ENCODE results near the gene TAGLN2. TPM values are rescaled to one million over a fixed set of nuclear protein-coding genes. Genes with fewer than 3 reads are reported as not detected.

TAGLN2 gene
- total and polyA plus RNA-seq, 5 donors from 2014 or later, result 503 to 1,055 (median 860) TPM

DNA sequence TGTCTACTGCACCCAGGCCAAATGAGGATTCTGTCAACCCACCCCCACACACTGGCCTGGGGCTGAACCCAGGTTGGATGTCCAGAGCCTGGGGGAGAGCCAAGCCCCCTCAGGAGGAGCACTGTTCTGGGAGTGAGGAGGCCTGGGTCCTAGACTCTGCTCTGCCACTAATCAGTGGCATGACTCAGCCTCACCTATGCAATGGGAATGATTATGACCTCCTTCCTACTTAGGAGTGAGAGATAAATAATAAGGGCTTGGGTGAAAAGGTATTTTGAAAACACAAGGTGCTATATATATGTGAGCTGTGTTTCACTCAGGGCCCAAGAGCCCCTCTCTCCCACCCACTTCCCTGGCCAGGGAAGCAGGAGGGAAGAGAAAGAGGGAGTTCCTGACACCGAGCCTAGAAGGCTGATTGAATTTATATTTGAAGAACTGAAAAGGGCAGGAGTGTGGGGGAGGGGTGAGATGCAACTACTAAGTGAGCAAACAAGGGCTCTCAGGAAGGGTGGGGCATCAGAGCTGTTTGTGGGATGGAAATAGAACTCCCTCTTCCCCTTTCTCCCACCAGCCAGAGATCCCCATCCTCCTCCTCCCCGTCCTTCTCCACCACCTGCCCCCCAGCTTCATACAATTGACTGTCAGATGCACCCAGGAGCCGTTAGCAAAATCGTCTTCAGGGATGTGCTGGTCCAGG, 11.9 kb upstream of the TAGLN2 start:
- peaks cover 20% of the 10 kb centered on the region for H3K27me3 Mint-ChIP-seq
- H3K27ac Mint-ChIP-seq, result no peak overlapping the region
- peak overlapping the region in 1 of 4 donors; percentile 78 for H3K4me3 Mint-ChIP-seq
- DNase-seq (peak in 1 of 3 donors; percentile 40), ATAC-seq (ENCODE audit: low read depth in 2 of 2) (no peak)
- Histone ChIP-seq H3K4me1 (ENCODE audit: control insufficient read depth, insufficient read depth, low read length, poor library complexity, severe bottlenecking) (peaks cover 15% of the 10 kb centered on the region), H3K9me3 (ENCODE audit: control insufficient read depth in 2 of 2, low read length in 2 of 2) (no peaks in the 10 kb centered on the region), H3K4me3 (ENCODE audit: low read depth, low read length) (no peak overlapping the region), H3K36me3 (ENCODE audit: control insufficient read depth, insufficient read depth, low read length) (no peaks in the 10 kb centered on the region), H3K27me3 (ENCODE audit: control insufficient read depth, insufficient read depth, low read length) (no peaks in the 10 kb centered on the region), H3K27ac (ENCODE audit: insufficient read depth, low read length, poor library complexity, severe bottlenecking) (no peak overlapping the region)
- H3K9me3 Mint-ChIP-seq, result peaks cover 0 to 2% (median 0%) of the 10 kb centered on the region in 7 donors
- H3K36me3 Mint-ChIP-seq, result peaks cover 5% of the 10 kb centered on the region
- H3K4me1 Mint-ChIP-seq, result peaks cover 0 to 19% (median 7%) of the 10 kb centered on the region in 4 donors

GRCh38 chr1:159936273-159936904, 11.1 kb upstream of the TAGLN2 start:
- H3K27ac Mint-ChIP-seq, result no peak overlapping the region
- no peak overlapping the region for H3K4me3 ChIP-seq (ENCODE audit: low read depth, low read length)

DNA sequence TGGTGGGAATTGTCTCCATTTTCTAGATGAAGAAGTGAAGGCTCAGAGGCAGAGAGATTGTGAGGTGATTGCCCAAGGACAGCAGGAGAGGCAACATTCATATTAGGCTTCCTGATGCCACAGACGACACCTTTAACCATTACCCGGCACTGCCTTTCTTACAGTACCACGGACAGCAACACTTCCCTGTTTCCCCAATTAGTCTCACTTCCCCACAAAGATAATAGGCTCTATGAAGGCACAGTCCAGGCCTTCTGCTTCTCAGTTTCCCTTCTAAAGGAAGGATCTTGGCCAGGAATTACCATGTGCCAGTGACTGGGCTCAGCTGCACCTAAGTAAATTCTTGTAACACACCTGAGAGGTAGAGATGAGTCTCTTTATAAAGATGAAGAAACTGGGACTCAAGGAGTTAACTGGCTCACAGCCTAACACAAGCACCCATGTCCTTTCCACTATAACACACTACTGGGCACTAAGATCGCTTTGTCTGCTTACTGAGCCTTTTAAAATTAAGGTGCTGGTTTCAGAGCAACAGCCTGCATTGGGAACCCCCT, 10.5 kb upstream of the TAGLN2 start:
- Histone ChIP-seq H3K4me1 (ENCODE audit: control insufficient read depth, insufficient read depth, low read length, poor library complexity, severe bottlenecking) (peaks cover 15% of the 10 kb centered on the region), H3K27me3 (ENCODE audit: control insufficient read depth, insufficient read depth, low read length) (no peaks in the 10 kb centered on the region), H3K9me3 (ENCODE audit: control insufficient read depth in 2 of 2, low read length in 2 of 2) (no peaks in the 10 kb centered on the region), H3K36me3 (ENCODE audit: control insufficient read depth, insufficient read depth, low read length) (no peaks in the 10 kb centered on the region), H3K27ac (ENCODE audit: insufficient read depth, low read length, poor library complexity, severe bottlenecking) (no peak overlapping the region), H3K4me3 (ENCODE audit: low read depth, low read length) (no peak overlapping the region)
- H3K27ac Mint-ChIP-seq, result no peak overlapping the region
- ATAC-seq (ENCODE audit: low read depth in 2 of 2) (no peak), DNase-seq (no peak)
- H3K4me1 Mint-ChIP-seq, result peaks cover 0 to 19% (median 7%) of the 10 kb centered on the region in 4 donors
- peaks cover 5% of the 10 kb centered on the region for H3K36me3 Mint-ChIP-seq
- peaks cover 0 to 2% (median 0%) of the 10 kb centered on the region in 7 donors for H3K9me3 Mint-ChIP-seq
- H3K27me3 Mint-ChIP-seq, result peaks cover 19% of the 10 kb centered on the region
- no peak overlapping the region for H3K4me3 Mint-ChIP-seq

More at GRCh38 chr1:159936273-159936904, 11.1 kb upstream of the TAGLN2 start:
- ATAC-seq (ENCODE audit: low read depth in 2 of 2) (peak; percentile 72 to 73), DNase-seq (peak; percentile 70 to 75 (median 73))
- Mint-ChIP-seq H3K4me1 (peaks cover 0 to 19% (median 7%) of the 10 kb centered on the region in 4 donors), H3K27me3 (peaks cover 20% of the 10 kb centered on the region), H3K9me3 (peaks cover 0 to 2% (median 0%) of the 10 kb centered on the region in 7 donors), H3K36me3 (peaks cover 5% of the 10 kb centered on the region), H3K4me3 (no peak overlapping the region)
- Histone ChIP-seq H3K27me3 (ENCODE audit: control insufficient read depth, insufficient read depth, low read length) (no peaks in the 10 kb centered on the region), H3K27ac (ENCODE audit: insufficient read depth, low read length, poor library complexity, severe bottlenecking) (no peak overlapping the region), H3K36me3 (ENCODE audit: control insufficient read depth, insufficient read depth, low read length) (no peaks in the 10 kb centered on the region), H3K9me3 (ENCODE audit: control insufficient read depth in 2 of 2, low read length in 2 of 2) (no peaks in the 10 kb centered on the region), H3K4me1 (ENCODE audit: control insufficient read depth, insufficient read depth, low read length, poor library complexity, severe bottlenecking) (peaks cover 15% of the 10 kb centered on the region)

DNA sequence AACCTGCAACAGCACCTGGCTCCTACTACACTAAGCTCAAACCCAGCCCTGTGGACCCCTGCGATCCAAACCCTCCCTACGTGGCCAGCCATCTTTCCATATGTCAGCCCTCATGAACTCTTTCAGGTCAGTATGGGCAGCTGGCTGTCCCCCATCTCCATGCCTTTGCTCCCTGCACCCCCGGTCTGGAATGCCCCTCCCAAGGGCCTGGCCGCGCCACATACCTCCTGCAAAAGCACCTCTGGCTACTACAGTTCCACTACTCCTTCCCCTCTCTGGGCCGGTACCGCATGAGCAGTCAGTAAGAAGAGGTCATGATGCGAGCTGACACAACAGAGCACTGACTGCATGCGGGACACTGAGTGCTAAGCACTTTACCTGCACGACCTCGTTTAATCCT, 10.0 kb upstream of the TAGLN2 start:
- H3K27ac ChIP-seq (ENCODE audit: insufficient read depth, low read length, poor library complexity, severe bottlenecking), result no peak overlapping the region
- no peaks in the 10 kb centered on the region for H3K36me3 ChIP-seq (ENCODE audit: control insufficient read depth, insufficient read depth, low read length)
- Mint-ChIP-seq H3K4me1 (peaks cover 0 to 19% (median 7%) of the 10 kb centered on the region in 4 donors), H3K36me3 (peaks cover 5% of the 10 kb centered on the region), H3K27me3 (peaks cover 14% of the 10 kb centered on the region), H3K27ac (no peak overlapping the region), H3K9me3 (peaks cover 0 to 2% (median 0%) of the 10 kb centered on the region in 7 donors), H3K4me3 (no peak overlapping the region)
- no peak overlapping the region for H3K4me3 ChIP-seq (ENCODE audit: low read depth, low read length)
- no peaks in the 10 kb centered on the region for H3K27me3 ChIP-seq (ENCODE audit: control insufficient read depth, insufficient read depth, low read length)
- no peaks in the 10 kb centered on the region for H3K9me3 ChIP-seq (ENCODE audit: control insufficient read depth in 2 of 2, low read length in 2 of 2)
- no peak for ATAC-seq (ENCODE audit: low read depth in 2 of 2)
- DNase-seq, result no peak
- H3K4me1 ChIP-seq (ENCODE audit: control insufficient read depth, insufficient read depth, low read length, poor library complexity, severe bottlenecking), result peaks cover 15% of the 10 kb centered on the region

- H3K36me3 ChIP-seq (ENCODE audit: control insufficient read depth, insufficient read depth, low read length), result no peaks in the 10 kb centered on the region
- H3K36me3 Mint-ChIP-seq, result peaks cover 5% of the 10 kb centered on the region
- H3K9me3 ChIP-seq (ENCODE audit: control insufficient read depth in 2 of 2, low read length in 2 of 2), result no peaks in the 10 kb centered on the region
- H3K4me3 Mint-ChIP-seq, result no peak overlapping the region
- no peak for ATAC-seq (ENCODE audit: low read depth in 2 of 2)
- H3K27me3 ChIP-seq (ENCODE audit: control insufficient read depth, insufficient read depth, low read length), result no peaks in the 10 kb centered on the region
- peaks cover 0 to 19% (median 7%) of the 10 kb centered on the region in 4 donors for H3K4me1 Mint-ChIP-seq
- peaks cover 0 to 2% (median 0%) of the 10 kb centered on the region in 7 donors for H3K9me3 Mint-ChIP-seq
- peaks cover 15% of the 10 kb centered on the region for H3K4me1 ChIP-seq (ENCODE audit: control insufficient read depth, insufficient read depth, low read length, poor library complexity, severe bottlenecking)
- peaks cover 8% of the 10 kb centered on the region for H3K27me3 Mint-ChIP-seq
- no peak overlapping the region for H3K27ac Mint-ChIP-seq
- H3K4me3 ChIP-seq (ENCODE audit: low read depth, low read length), result no peak overlapping the region
- no peak overlapping the region for H3K27ac ChIP-seq (ENCODE audit: insufficient read depth, low read length, poor library complexity, severe bottlenecking)
- DNase-seq, result no peak
Observed at GRCh38 chr1:159934136-159935039, 9.1 kb upstream of the TAGLN2 start.

GRCh38 chr1:159933347-159933746, 8.0 kb upstream of the TAGLN2 start:
- DNase-seq (no peak), ATAC-seq (ENCODE audit: low read depth in 2 of 2) (no peak)
- Histone ChIP-seq H3K4me1 (ENCODE audit: control insufficient read depth, insufficient read depth, low read length, poor library complexity, severe bottlenecking) (peaks cover 15% of the 10 kb centered on the region), H3K9me3 (ENCODE audit: control insufficient read depth in 2 of 2, low read length in 2 of 2) (no peaks in the 10 kb centered on the region), H3K27me3 (ENCODE audit: control insufficient read depth, insufficient read depth, low read length) (no peaks in the 10 kb centered on the region), H3K27ac (ENCODE audit: insufficient read depth, low read length, poor library complexity, severe bottlenecking) (no peak overlapping the region), H3K4me3 (ENCODE audit: low read depth, low read length) (no peak overlapping the region), H3K36me3 (ENCODE audit: control insufficient read depth, insufficient read depth, low read length) (no peaks in the 10 kb centered on the region)
- peaks cover 0 to 16% (median 7%) of the 10 kb centered on the region in 4 donors for H3K4me1 Mint-ChIP-seq
- peaks cover 0 to 2% (median 0%) of the 10 kb centered on the region in 7 donors for H3K9me3 Mint-ChIP-seq
- H3K27ac Mint-ChIP-seq, result no peak overlapping the region
- no peaks in the 10 kb centered on the region for H3K27me3 Mint-ChIP-seq
- H3K36me3 Mint-ChIP-seq, result peaks cover 3% of the 10 kb centered on the region
- H3K4me3 Mint-ChIP-seq, result no peak overlapping the region
